Suprapubic skin (tissue), 4 donors: ENCODE results near the gene FASN.

ENCODE experiments used
- EP300 ChIP-seq: sonication (generic); formaldehyde crosslinking; IDR thresholded peaks from one replicate; pipeline ENCODE4 v1.6.1; 2017; ENCODE audit warnings: antibody characterized with exemption
- POLR2A ChIP-seq, 2 donors: fragments of 450-650 bp; IDR thresholded peaks; one replicate each; pipeline ENCODE4 v1.6.1; 2017; ENCODE audit warnings: antibody characterized with exemption in 2 of 2, mild to moderate bottlenecking in 2 of 2, moderate library complexity in 2 of 2
- POLR2AphosphoS5 ChIP-seq, 3 donors: sonication (generic); formaldehyde crosslinking; IDR thresholded peaks; one replicate each; pipeline ENCODE4 v1.6.1; 2017; ENCODE audit warnings: antibody characterized with exemption in 3 of 3
- TF ChIP-seq, protein P1 (sequence below), 2 donors: fragments of 200-600 bp in 1 of 2; fragments of 450-650 bp in 1 of 2; sonication (generic) in 1 of 2; IDR thresholded peaks; one replicate each; pipeline ENCODE4 v1.5.1; 2016 to 2019; ENCODE audit warnings: antibody characterized with exemption in 2 of 2, mild to moderate bottlenecking in 1 of 2, moderate library complexity in 1 of 2

DNA sequence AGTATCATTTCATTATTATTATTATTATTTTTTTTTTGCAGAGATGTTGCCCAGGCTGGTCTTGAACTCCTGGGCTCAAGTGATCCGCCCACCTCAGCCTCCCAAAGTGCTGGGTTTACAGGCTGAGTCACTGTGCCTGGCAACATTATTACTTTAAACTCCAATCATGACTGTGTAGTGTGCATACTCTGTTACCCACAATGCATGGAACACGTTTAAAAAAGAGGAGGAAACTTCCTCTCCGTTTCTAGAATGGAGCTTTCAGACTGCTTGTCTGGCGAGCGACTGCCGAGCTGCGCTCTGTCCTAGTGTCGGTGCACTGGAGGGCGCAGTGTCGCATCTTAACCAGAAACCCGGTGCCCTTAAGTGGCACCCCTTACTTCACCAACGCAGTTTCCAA lies 22.1 kb upstream of the FASN start:
- TF ChIP-seq, protein P1, sequence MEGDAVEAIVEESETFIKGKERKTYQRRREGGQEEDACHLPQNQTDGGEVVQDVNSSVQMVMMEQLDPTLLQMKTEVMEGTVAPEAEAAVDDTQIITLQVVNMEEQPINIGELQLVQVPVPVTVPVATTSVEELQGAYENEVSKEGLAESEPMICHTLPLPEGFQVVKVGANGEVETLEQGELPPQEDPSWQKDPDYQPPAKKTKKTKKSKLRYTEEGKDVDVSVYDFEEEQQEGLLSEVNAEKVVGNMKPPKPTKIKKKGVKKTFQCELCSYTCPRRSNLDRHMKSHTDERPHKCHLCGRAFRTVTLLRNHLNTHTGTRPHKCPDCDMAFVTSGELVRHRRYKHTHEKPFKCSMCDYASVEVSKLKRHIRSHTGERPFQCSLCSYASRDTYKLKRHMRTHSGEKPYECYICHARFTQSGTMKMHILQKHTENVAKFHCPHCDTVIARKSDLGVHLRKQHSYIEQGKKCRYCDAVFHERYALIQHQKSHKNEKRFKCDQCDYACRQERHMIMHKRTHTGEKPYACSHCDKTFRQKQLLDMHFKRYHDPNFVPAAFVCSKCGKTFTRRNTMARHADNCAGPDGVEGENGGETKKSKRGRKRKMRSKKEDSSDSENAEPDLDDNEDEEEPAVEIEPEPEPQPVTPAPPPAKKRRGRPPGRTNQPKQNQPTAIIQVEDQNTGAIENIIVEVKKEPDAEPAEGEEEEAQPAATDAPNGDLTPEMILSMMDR (IDR thresholded peaks at IDR 0.05): no peak
- TF ChIP-seq POLR2AphosphoS5 (IDR thresholded peaks at IDR 0.05): no peak
- TF ChIP-seq EP300: no peak
- no peak for TF ChIP-seq POLR2A (IDR thresholded peaks at IDR 0.05)
